ENCODE results near the gene LAMC3. TPM values are rescaled to one million over a fixed set of nuclear protein-coding genes. Genes with fewer than 3 reads are reported as not detected.
"Not testable (repeated sequence)": the region's sequence is repeated elsewhere in the genome, so short reads cannot be mapped to it uniquely, and the experiment has no call there.

LAMC3 gene
- total RNA-seq, 1 donor from 2014 or later: 0.09 TPM

GRCh38 chr9:130992682-130993032 is 16.3 kb upstream of the LAMC3 start:
- no peak overlapping the region for H3K27ac Mint-ChIP-seq
- H3K27me3 Mint-ChIP-seq: no peaks in the 10 kb centered on the region
- intact Hi-C loops (cut with micrococcal nuclease): no loop called here
- no peak for DNase-seq
- no peaks in the 10 kb centered on the region for H3K36me3 Mint-ChIP-seq (ENCODE audit: low read depth)
- H3K9me3 Mint-ChIP-seq: no peaks in the 10 kb centered on the region
- no peak overlapping the region for H3K4me3 Mint-ChIP-seq
- H3K4me1 Mint-ChIP-seq: no peaks in the 10 kb centered on the region

- H3K4me3 Mint-ChIP-seq: no peak overlapping the region
- no peaks in the 10 kb centered on the region for H3K27me3 Mint-ChIP-seq
- intact Hi-C loops (cut with micrococcal nuclease): no loop called here
These were observed 15.5 kb upstream of the LAMC3 start for GRCh38 chr9:130993303-130994030.

GRCh38 chr9:130994135-130995085 is 14.6 kb upstream of the LAMC3 start:
- H3K4me1 Mint-ChIP-seq: peaks cover 1% of the 10 kb centered on the region

More at GRCh38 chr9:130993303-130994030, 15.5 kb upstream of the LAMC3 start:
- H3K27ac Mint-ChIP-seq: no peak overlapping the region
- no peaks in the 10 kb centered on the region for H3K9me3 Mint-ChIP-seq
- no peak for DNase-seq
- no peaks in the 10 kb centered on the region for H3K36me3 Mint-ChIP-seq (ENCODE audit: low read depth)
- no peaks in the 10 kb centered on the region for H3K4me1 Mint-ChIP-seq

GRCh38 chr9:130995086-130996011 is 13.6 kb upstream of the LAMC3 start:
- DNase-seq: no peak
- no peak overlapping the region for H3K4me3 Mint-ChIP-seq
- no peaks in the 10 kb centered on the region for H3K36me3 Mint-ChIP-seq (ENCODE audit: low read depth)
- peaks cover 3% of the 10 kb centered on the region for H3K27me3 Mint-ChIP-seq
- peaks cover 1% of the 10 kb centered on the region for H3K4me1 Mint-ChIP-seq
- no peak overlapping the region for H3K27ac Mint-ChIP-seq
- intact Hi-C loops (cut with micrococcal nuclease): no loop called here
- no peaks in the 10 kb centered on the region for H3K9me3 Mint-ChIP-seq

More at GRCh38 chr9:130994135-130995085, 14.6 kb upstream of the LAMC3 start:
- Mint-ChIP-seq H3K4me3 (no peak overlapping the region), H3K36me3 (ENCODE audit: low read depth) (no peaks in the 10 kb centered on the region), H3K9me3 (no peaks in the 10 kb centered on the region), H3K27me3 (peaks cover 2% of the 10 kb centered on the region), H3K27ac (no peak overlapping the region)
- no peak for DNase-seq
- intact Hi-C loops (cut with micrococcal nuclease): no loop called here

- Mint-ChIP-seq H3K27ac (no peak overlapping the region), H3K9me3 (no peaks in the 10 kb centered on the region), H3K4me3 (no peak overlapping the region), H3K36me3 (ENCODE audit: low read depth) (no peaks in the 10 kb centered on the region), H3K27me3 (peaks cover 3% of the 10 kb centered on the region), H3K4me1 (peaks cover 1% of the 10 kb centered on the region)
- DNase-seq: no peak
- intact Hi-C loops (cut with micrococcal nuclease): no loop called here
These were observed 12.8 kb upstream of the LAMC3 start for GRCh38 chr9:130996205-130996604.

GRCh38 chr9:130996676-130997394 is 12.1 kb upstream of the LAMC3 start:
- intact Hi-C loops (cut with micrococcal nuclease): no loop called here
- Mint-ChIP-seq H3K9me3 (no peaks in the 10 kb centered on the region), H3K4me3 (no peak overlapping the region), H3K4me1 (peaks cover 1% of the 10 kb centered on the region), H3K27me3 (peaks cover 3% of the 10 kb centered on the region), H3K27ac (no peak overlapping the region), H3K36me3 (ENCODE audit: low read depth) (no peaks in the 10 kb centered on the region)
- no peak for DNase-seq

GRCh38 chr9:130997395-130997684 is 11.6 kb upstream of the LAMC3 start:
- Mint-ChIP-seq H3K27me3 (peaks cover 3% of the 10 kb centered on the region), H3K27ac (no peak overlapping the region), H3K9me3 (no peaks in the 10 kb centered on the region), H3K4me1 (peaks cover 1% of the 10 kb centered on the region), H3K4me3 (no peak overlapping the region), H3K36me3 (ENCODE audit: low read depth) (no peaks in the 10 kb centered on the region)
- intact Hi-C loops (cut with micrococcal nuclease): no loop called here
- no peak for DNase-seq

- no peaks in the 10 kb centered on the region for H3K9me3 Mint-ChIP-seq
- DNase-seq: peak; percentile 84
- peaks cover 3% of the 10 kb centered on the region for H3K27me3 Mint-ChIP-seq
- H3K4me1 Mint-ChIP-seq: peaks cover 1% of the 10 kb centered on the region
- H3K4me3 Mint-ChIP-seq: no peak overlapping the region
- H3K36me3 Mint-ChIP-seq (ENCODE audit: low read depth): no peaks in the 10 kb centered on the region
- intact Hi-C loops (cut with micrococcal nuclease): no loop called here
- H3K27ac Mint-ChIP-seq: no peak overlapping the region
These were observed 10.9 kb upstream of the LAMC3 start for GRCh38 chr9:130997925-130998596.

- H3K27ac Mint-ChIP-seq: no peak overlapping the region
- H3K27me3 Mint-ChIP-seq: peaks cover 3% of the 10 kb centered on the region
- DNase-seq: no peak
- H3K9me3 Mint-ChIP-seq: no peaks in the 10 kb centered on the region
- H3K4me1 Mint-ChIP-seq: peaks cover 1% of the 10 kb centered on the region
- H3K4me3 Mint-ChIP-seq: no peak overlapping the region
- H3K36me3 Mint-ChIP-seq (ENCODE audit: low read depth): no peaks in the 10 kb centered on the region
- intact Hi-C loops (cut with micrococcal nuclease): no loop called here
These were observed 10.3 kb upstream of the LAMC3 start for GRCh38 chr9:130998597-130999244.

- Mint-ChIP-seq H3K4me3 (no peak overlapping the region), H3K4me1 (peaks cover 1% of the 10 kb centered on the region), H3K9me3 (no peaks in the 10 kb centered on the region), H3K27ac (no peak overlapping the region), H3K36me3 (ENCODE audit: low read depth) (no peaks in the 10 kb centered on the region), H3K27me3 (peaks cover 3% of the 10 kb centered on the region)
- DNase-seq: no peak
- intact Hi-C loops (cut with micrococcal nuclease): no loop called here
These were observed 9.7 kb upstream of the LAMC3 start for GRCh38 chr9:130999245-130999623.

- H3K4me1 Mint-ChIP-seq; H3K9me3 Mint-ChIP-seq; H3K36me3 Mint-ChIP-seq (ENCODE audit: low read depth); H3K27ac Mint-ChIP-seq; intact Hi-C loops (cut with micrococcal nuclease); H3K27me3 Mint-ChIP-seq; H3K4me3 Mint-ChIP-seq; DNase-seq: not testable (repeated sequence)
These were observed 8.4 kb upstream of the LAMC3 start for GRCh38 chr9:131000526-131000925.

GRCh38 chr9:131001021-131001420 is 8.0 kb upstream of the LAMC3 start:
- H3K4me3 Mint-ChIP-seq: no peak overlapping the region

More at GRCh38 chr9:131001021-131001420, 8.0 kb upstream of the LAMC3 start:
- peaks cover 3% of the 10 kb centered on the region for H3K27me3 Mint-ChIP-seq
- no peaks in the 10 kb centered on the region for H3K36me3 Mint-ChIP-seq (ENCODE audit: low read depth)
- intact Hi-C loops (cut with micrococcal nuclease): no loop called here
- DNase-seq: no peak
- H3K4me1 Mint-ChIP-seq: peaks cover 1% of the 10 kb centered on the region
- H3K9me3 Mint-ChIP-seq: no peaks in the 10 kb centered on the region
- H3K27ac Mint-ChIP-seq: no peak overlapping the region
